ENCODE results near the gene ADIPOQ.
"Not testable (repeated sequence)": the region's sequence is repeated elsewhere in the genome, so short reads cannot be mapped to it uniquely, and the experiment has no call there.

Gene ADIPOQ

GRCh38 chr3:186842426-186843038 lies at the start of gene ADIPOQ:
Gene ADIPOQ, plus strand, starts transcription at chr3:186842710. Its CDS starts 10,349 bp downstream, at chr3:186853059.
- DNase-seq, result no peak

GRCh38 chr3:186798239-186798874 lies 44.2 kb upstream of the ADIPOQ start:
- DNase-seq, result no peak

GRCh38 chr3:186800285-186800684 lies 42.2 kb upstream of the ADIPOQ start:
- no peak for DNase-seq

GRCh38 chr3:186802701-186803100 lies 39.8 kb upstream of the ADIPOQ start:
- DNase-seq, result no peak

GRCh38 chr3:186803447-186803846 lies 39.1 kb upstream of the ADIPOQ start:
- DNase-seq, result not testable (repeated sequence)

- DNase-seq, result peak; percentile 81
Measured at GRCh38 chr3:186806089-186807055, 36.1 kb upstream of the ADIPOQ start, which contains the start of gene RFC4. Gene RFC4, minus strand, starts transcription at chr3:186806482. Its CDS starts 1,769 bp downstream, at chr3:186804713.

- no peak for DNase-seq
Measured at GRCh38 chr3:186807231-186807630, 35.3 kb upstream of the ADIPOQ start.

GRCh38 chr3:186810336-186810996 lies 32.0 kb upstream of the ADIPOQ start:
- DNase-seq, result no peak

- DNase-seq, result not testable (repeated sequence)
Measured at GRCh38 chr3:186811313-186811712, 31.2 kb upstream of the ADIPOQ start.

- DNase-seq, result no peak
Measured at GRCh38 chr3:186814100-186814499, 28.4 kb upstream of the ADIPOQ start.

GRCh38 chr3:186815435-186815834 lies 27.1 kb upstream of the ADIPOQ start:
- DNase-seq, result no peak

- no peak for DNase-seq
Measured at GRCh38 chr3:186818516-186818915, 24.0 kb upstream of the ADIPOQ start.

GRCh38 chr3:186818956-186819355 lies 23.6 kb upstream of the ADIPOQ start:
- no peak for DNase-seq

- peak; percentile 9 for DNase-seq
Measured at GRCh38 chr3:186821429-186822387, 20.8 kb upstream of the ADIPOQ start.

- not testable (repeated sequence) for DNase-seq
Measured at GRCh38 chr3:186822388-186822759, 20.1 kb upstream of the ADIPOQ start.

- no peak for DNase-seq
Measured at GRCh38 chr3:186823386-186823785, 19.1 kb upstream of the ADIPOQ start.

GRCh38 chr3:186824430-186825139 lies 17.9 kb upstream of the ADIPOQ start:
- no peak for DNase-seq

GRCh38 chr3:186825294-186825821 lies 17.2 kb upstream of the ADIPOQ start:
- DNase-seq, result no peak

GRCh38 chr3:186825872-186826409 lies 16.6 kb upstream of the ADIPOQ start:
- DNase-seq, result no peak

- DNase-seq, result no peak
Measured at GRCh38 chr3:186826410-186826975, 16.0 kb upstream of the ADIPOQ start.
